Measurements from ENCODE around the gene CENPQ.

CENPQ gene

GRCh38 chr6:49541936-49542335 is 78.8 kb downstream of the CENPQ start:
- DNase-seq, result no peak

Measured in suppressor macrophage (primary cell).